SW480 (cell line): ENCODE measurements around the gene TOB1.
A peak's percentile ranks its signal among the peaks of the same experiment; 100 is the strongest.
"Not testable (repeated sequence)": the region's sequence is repeated elsewhere in the genome, so short reads cannot be mapped to it uniquely, and the experiment has no call there.

Experiments
- DNase-seq: peaks from one replicate; pipeline ENCODE4 v3.0.0-alpha.2; 2016; ENCODE audit warnings: low spot score

TOB1 gene

GRCh38 chr17:50898369-50899004, 32.3 kb upstream of the TOB1 start:
- no peak for DNase-seq

- DNase-seq = not testable (repeated sequence)
These were observed 28.4 kb upstream of the TOB1 start for GRCh38 chr17:50894513-50894912.

GRCh38 chr17:50893183-50893993, 27.2 kb upstream of the TOB1 start:
- peak; percentile 100 for DNase-seq

- DNase-seq = no peak
These were observed 26.1 kb upstream of the TOB1 start for GRCh38 chr17:50892101-50892776.

- no peak for DNase-seq
These were observed 25.4 kb upstream of the TOB1 start for GRCh38 chr17:50891577-50891989.

GRCh38 chr17:50890675-50891516, 24.7 kb upstream of the TOB1 start:
- no peak for DNase-seq

GRCh38 chr17:50889528-50890118, 23.5 kb upstream of the TOB1 start:
- DNase-seq = no peak

GRCh38 chr17:50887705-50888245, 21.6 kb upstream of the TOB1 start:
- DNase-seq = no peak

- peak; percentile 70 for DNase-seq
These were observed 18.5 kb upstream of the TOB1 start for GRCh38 chr17:50884439-50885311.

- no peak for DNase-seq
These were observed 17.8 kb upstream of the TOB1 start for GRCh38 chr17:50883850-50884438.

- DNase-seq = no peak
These were observed 16.7 kb upstream of the TOB1 start for GRCh38 chr17:50882851-50883250.

- no peak for DNase-seq
These were observed 15.0 kb upstream of the TOB1 start for GRCh38 chr17:50881182-50881581.

- no peak for DNase-seq
These were observed 12.9 kb upstream of the TOB1 start for GRCh38 chr17:50879086-50879485.

- DNase-seq = no peak
These were observed 11.7 kb upstream of the TOB1 start for GRCh38 chr17:50877838-50878237.

- not testable (repeated sequence) for DNase-seq
These were observed 10.9 kb upstream of the TOB1 start for GRCh38 chr17:50877042-50877441.

GRCh38 chr17:50875074-50875473, 8.9 kb upstream of the TOB1 start:
- no peak for DNase-seq

GRCh38 chr17:50872710-50873424, 6.7 kb upstream of the TOB1 start:
- DNase-seq = no peak

GRCh38 chr17:50871898-50872297, 5.7 kb upstream of the TOB1 start:
- DNase-seq = no peak

GRCh38 chr17:50871364-50871763, 5.2 kb upstream of the TOB1 start:
- no peak for DNase-seq
